HL-60 (cell line): Measurements from ENCODE around the gene SELENOO.

Experiments used
- DNase-seq, 2 experiments: peaks; one replicate each; pipeline ENCODE4 v3.0.0-alpha.2; 2010 to 2020; ENCODE audit warnings: low read depth in 1 of 2, low spot score in 1 of 2
- H3K27ac ChIP-seq: fragments of 250-450 bp; sonication (Bioruptor Pico); replicated peaks from 2 replicates; pipeline ENCODE4 v1.5.1; 2020; ENCODE audit warnings: mild to moderate bottlenecking, moderate library complexity
- H3K27me3 ChIP-seq: fragments of 250-450 bp; sonication (Bioruptor Pico); 2 replicates; pipeline ENCODE4 v1.5.1; 2021; ENCODE audit warnings: mild to moderate bottlenecking, moderate library complexity; ENCODE audit not compliant: insufficient read depth, poor library complexity, severe bottlenecking
- H3K4me3 ChIP-seq: replicated peaks from 2 replicates; pipeline ENCODE4 v1.5.1; 2011; ENCODE audit warnings: mild to moderate bottlenecking, control low read depth, low read length; ENCODE audit not compliant: insufficient read depth
- GABPA ChIP-seq: IDR thresholded peaks from 2 replicates; pipeline ENCODE4 v1.6.1; 2012; ENCODE audit warnings: low read depth
- POLR2AphosphoS5 ChIP-seq: IDR thresholded peaks from 2 replicates; pipeline ENCODE4 v1.6.1; 2012; ENCODE audit warnings: low read depth
- SPI1 ChIP-seq: IDR thresholded peaks from 2 replicates; pipeline ENCODE4 v1.6.1; 2012; ENCODE audit warnings: low read depth, mild to moderate bottlenecking, borderline replicate concordance
- TF ChIP-seq, protein P1 (sequence below): IDR thresholded peaks from one replicate; pipeline ENCODE4 v1.5.1; 2011; ENCODE audit warnings: low read length, control low read depth, inconsistent platforms; ENCODE audit not compliant: insufficient read depth
- TF ChIP-seq, protein P2 (sequence below): IDR thresholded peaks from 2 replicates; pipeline ENCODE4 v1.6.1; 2012; ENCODE audit warnings: low read depth; ENCODE audit not compliant: insufficient replicate concordance

The SELENOO gene

DNA sequence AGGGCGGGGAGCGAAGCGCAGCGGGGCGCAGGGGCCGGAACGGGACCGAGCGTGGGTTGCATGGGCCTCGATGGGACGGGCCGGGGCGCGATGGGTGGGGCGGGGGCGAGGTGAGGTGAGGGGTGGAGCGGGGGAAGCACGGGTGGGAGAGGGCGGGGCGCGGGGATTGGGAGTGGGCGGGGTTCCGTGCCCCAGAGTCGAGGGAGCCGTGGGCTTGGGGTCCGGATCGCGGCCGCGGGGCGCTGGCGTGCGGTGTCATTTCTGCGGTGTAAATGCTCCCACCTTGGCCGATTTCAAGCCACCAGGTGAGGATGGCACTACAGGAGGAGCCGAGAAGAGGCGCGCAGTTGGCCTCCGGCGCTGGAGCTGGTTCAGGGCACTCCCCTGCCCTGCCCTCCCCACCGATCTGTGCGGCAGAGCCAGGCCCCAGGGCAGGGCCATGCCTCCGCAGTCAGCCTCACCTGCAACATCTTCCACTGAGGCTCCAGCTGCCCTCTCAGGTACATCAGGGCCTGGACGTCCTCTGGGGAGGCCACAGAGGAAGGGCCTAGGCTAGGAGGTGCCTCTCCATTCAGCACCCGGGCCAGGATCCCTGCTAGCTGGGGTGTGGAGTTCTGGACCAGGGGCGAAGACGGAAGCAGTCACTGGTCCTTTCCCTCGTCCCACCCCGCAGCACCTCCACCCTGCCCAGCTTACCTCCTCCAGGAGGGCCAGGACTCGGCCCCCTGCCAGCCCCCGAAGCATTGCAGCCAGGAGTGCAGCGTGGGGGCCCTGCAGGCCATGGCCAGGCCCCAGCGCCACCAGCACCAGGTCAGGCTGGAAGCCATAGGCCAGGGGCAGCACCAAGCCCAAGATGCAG is 44.6 kb downstream of the SELENOO start:
- TF ChIP-seq, protein P1, sequence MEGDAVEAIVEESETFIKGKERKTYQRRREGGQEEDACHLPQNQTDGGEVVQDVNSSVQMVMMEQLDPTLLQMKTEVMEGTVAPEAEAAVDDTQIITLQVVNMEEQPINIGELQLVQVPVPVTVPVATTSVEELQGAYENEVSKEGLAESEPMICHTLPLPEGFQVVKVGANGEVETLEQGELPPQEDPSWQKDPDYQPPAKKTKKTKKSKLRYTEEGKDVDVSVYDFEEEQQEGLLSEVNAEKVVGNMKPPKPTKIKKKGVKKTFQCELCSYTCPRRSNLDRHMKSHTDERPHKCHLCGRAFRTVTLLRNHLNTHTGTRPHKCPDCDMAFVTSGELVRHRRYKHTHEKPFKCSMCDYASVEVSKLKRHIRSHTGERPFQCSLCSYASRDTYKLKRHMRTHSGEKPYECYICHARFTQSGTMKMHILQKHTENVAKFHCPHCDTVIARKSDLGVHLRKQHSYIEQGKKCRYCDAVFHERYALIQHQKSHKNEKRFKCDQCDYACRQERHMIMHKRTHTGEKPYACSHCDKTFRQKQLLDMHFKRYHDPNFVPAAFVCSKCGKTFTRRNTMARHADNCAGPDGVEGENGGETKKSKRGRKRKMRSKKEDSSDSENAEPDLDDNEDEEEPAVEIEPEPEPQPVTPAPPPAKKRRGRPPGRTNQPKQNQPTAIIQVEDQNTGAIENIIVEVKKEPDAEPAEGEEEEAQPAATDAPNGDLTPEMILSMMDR = no peak
- TF ChIP-seq GABPA (no peak), POLR2AphosphoS5 (no peak), SPI1 (no peak)
- TF ChIP-seq, protein P2, sequence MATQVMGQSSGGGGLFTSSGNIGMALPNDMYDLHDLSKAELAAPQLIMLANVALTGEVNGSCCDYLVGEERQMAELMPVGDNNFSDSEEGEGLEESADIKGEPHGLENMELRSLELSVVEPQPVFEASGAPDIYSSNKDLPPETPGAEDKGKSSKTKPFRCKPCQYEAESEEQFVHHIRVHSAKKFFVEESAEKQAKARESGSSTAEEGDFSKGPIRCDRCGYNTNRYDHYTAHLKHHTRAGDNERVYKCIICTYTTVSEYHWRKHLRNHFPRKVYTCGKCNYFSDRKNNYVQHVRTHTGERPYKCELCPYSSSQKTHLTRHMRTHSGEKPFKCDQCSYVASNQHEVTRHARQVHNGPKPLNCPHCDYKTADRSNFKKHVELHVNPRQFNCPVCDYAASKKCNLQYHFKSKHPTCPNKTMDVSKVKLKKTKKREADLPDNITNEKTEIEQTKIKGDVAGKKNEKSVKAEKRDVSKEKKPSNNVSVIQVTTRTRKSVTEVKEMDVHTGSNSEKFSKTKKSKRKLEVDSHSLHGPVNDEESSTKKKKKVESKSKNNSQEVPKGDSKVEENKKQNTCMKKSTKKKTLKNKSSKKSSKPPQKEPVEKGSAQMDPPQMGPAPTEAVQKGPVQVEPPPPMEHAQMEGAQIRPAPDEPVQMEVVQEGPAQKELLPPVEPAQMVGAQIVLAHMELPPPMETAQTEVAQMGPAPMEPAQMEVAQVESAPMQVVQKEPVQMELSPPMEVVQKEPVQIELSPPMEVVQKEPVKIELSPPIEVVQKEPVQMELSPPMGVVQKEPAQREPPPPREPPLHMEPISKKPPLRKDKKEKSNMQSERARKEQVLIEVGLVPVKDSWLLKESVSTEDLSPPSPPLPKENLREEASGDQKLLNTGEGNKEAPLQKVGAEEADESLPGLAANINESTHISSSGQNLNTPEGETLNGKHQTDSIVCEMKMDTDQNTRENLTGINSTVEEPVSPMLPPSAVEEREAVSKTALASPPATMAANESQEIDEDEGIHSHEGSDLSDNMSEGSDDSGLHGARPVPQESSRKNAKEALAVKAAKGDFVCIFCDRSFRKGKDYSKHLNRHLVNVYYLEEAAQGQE = no peak
- Histone ChIP-seq H3K27me3 (no peaks in the 10 kb centered on the region), H3K27ac (peak overlapping the region; percentile 82), H3K4me3 (peak overlapping the region; percentile 96)
- DNase-seq = no peak

DNA sequence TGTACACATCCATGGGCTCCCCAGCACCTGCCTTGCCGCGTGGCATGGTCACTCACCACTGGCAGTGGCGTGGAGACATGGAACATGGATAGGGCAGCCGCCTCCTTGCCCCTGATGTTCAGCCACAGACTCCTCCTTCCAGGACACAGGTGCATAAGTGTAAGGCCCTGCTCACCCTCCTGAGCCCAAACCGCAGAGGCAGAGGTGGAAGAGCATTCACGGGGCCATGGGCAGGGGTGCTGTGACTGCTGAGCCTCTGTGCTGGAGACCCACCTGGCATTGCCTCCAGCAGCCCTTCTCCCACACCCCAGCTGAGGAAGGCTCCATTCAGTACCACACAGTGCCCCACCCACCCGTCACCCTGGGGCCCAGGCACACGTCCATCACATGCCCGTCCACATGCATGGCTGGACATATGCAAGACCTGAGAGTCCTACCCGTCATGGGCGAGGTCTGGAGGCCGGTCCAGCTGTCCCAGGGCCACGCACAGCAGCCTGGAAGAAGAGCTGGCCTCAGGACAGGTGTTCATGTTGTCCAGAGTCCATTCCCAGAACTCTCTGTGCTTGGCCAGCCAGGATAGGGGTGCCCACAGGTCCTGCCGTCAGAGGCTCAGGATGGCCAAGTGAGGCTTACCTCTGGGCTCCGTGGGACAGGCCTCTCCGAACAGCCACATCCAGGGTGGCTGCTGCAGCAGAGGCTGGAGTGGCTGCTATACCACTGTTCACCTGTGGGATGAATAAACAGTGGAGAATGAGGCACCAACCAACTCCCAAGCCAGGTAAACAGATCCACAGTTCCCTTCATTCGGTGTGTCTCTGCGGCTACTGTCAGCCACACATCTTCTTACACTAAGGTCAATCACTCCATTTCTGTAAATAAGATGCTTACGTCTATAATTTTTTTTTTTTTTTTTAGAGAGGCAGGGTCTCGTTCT is 45.7 kb downstream of the SELENOO start:
- no peak for DNase-seq
- TF ChIP-seq, protein P1 = no peak
- TF ChIP-seq GABPA = no peak
- TF ChIP-seq, protein P2 = no peak
- no peak overlapping the region for H3K27ac ChIP-seq
- no peaks in the 10 kb centered on the region for H3K27me3 ChIP-seq
- no peak overlapping the region for H3K4me3 ChIP-seq

DNA sequence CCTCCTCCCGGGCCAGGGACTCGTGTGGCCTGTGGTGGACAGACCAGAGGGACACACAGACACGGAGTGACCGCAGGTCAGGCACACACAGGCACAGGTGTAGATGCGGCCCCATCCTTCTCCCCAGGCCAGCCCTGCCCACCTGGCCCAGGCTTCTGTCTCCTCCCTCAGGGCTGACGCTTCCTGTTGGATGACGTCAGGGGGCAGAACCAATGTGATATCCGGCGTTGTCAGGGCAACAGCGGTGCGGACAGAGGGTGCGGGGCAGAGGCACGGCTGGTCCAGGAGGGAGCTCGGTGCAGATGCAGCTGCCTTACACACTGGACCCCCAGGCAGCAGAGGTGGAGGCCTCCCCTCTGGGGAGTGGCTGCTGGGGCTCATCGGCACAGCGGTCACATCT is 46.9 kb downstream of the SELENOO start:
- Histone ChIP-seq H3K27ac (no peak overlapping the region; the same call in 1 of the 2 replicates), H3K4me3 (no peak overlapping the region), H3K27me3 (no peaks in the 10 kb centered on the region)
- DNase-seq = peak in 1 of 2 experiments; percentile 62
- peak; percentile 39; the same call in 1 of the 2 replicates for TF ChIP-seq POLR2AphosphoS5
- TF ChIP-seq, protein P1 = no peak
